ENCODE data around the gene DISP2.

Gene DISP2

DNA sequence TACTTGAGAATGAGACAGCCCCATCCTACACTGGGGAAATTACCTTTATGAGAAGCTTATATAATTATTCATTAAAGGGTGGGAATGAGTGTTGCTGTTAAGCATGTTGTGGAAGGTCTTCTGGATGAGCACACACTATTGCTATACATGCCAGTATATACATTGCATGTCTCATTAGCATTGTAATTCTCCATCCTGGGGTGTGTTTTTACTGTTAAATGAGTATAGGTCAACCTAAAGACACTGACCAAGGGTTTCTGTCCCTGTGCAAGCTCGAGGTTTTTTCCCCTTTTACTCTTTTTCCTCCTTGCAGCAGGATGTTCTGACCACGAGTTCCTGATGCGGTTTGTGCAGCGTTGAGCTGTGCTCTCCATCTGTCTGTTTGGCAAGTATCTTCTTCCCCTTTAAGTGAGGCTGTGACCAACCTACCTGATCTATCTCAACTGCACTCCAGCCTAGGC is 40.4 kb downstream of the DISP2 start:
- DNase-seq, result no peak

DNA sequence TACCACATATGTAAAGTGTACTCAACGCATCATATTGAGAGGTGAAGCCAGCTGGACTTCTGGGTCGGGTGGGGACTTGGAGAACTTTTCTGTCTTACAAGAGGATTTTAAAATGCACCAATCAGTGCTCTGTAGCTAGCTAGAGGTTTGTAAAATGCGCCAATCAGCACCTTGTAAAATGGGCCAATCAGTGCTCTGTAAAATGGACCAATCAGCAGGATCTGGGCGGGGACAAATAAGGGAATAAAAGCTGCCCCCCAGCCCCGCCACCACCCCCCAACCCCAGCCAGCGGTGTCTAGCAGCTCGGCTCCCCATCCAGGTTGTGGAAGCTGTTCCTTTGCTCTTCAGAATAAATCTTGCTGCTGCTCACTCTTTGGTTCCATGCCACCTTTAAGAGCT is 41.4 kb downstream of the DISP2 start:
- no peak for DNase-seq

DNA sequence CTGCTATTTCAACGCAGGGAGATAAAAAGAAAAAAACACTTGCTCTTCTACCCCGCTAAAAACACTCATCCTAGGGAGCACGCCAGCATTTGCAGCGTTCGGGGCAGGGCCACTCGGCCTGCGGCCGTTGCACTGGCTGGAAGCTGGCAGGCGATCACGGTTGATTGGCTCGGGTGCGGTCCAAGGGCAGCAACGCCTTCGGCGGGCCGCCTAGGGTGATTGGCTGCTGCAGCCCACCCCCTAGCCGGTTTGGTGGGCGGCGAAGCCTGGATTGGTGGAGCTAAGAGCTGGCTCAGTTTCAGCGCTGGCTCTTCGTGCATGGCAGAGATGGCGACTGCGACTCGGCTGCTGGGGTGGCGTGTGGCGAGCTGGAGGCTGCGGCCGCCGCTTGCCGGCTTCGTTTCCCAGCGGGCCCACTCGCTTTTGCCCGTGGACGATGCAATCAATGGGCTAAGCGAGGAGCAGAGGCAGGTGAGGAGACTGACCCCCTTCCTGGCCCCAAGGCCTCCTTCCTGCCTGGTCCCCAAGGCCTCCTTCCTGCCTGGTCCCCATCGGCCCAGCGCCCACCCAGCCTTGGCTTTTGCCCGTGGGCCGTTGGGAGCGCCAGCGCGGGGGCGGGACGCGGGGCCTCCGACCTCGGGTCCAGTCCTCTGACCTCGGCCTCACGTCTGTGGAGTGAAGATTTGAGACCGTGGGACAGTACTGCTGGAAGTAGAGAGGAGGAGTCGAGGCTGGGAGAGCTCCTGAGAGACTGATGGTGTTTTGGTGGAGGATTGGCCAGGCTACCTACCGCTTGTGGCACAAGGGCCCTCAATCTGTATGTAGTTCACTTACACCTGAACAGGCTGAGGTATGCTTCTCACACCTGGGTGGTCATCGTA is 47.7 kb downstream of the DISP2 start, which contains the start of gene IVD:
Gene IVD (plus strand): TSS at position 295 of the 881 bp plus-strand sequence. CDS start 33 bp downstream, at position 328.
- peak; percentile 80 for DNase-seq

DNA sequence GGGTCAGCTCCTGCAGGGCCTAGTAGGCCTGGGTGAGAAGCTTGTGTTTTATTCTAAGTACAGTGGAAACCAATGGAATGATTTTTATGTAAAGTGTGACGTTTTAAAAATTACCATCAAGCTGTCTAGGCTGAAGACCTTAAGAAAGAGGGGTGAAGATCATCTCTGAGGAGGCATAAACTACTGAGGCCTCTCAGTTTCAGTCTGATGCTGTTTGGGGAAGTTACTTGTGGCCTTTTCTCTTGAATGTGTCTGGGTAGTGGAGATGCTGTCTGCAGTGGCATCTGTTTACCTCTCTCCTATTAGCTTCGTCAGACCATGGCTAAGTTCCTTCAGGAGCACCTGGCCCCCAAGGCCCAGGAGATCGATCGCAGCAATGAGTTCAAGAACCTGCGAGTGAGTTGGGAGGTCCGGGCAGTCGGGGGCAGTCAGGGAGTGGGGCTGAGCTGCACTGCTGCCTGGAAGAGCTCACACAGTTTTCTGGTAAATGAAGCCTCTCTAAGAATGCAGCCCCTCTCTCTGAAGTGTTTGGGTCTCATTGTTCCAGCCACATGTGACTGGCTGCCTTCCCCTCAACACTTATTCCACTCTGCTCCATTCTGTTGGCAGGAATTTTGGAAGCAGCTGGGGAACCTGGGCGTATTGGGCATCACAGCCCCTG is 49.4 kb downstream of the DISP2 start:
- no peak for DNase-seq

DNA sequence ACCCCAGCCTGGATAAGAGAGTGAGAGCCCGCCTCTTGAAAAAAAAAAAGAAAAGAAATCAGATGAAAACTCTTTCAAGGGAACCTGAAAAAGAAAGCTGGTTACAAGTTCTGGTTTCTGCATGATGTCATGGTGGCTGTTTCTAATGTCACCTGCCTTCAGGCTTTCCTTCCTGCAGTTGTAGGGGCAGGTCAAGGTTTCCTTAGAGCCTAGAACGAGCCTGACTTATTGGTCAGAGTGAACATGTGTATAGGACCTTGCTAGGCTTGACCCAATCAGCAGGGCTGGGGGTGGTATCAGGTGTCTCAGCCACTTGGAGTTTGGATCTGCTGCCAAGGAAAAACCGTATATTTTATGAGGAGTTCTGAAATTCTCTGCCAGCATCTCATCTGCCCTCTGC is 51.3 kb downstream of the DISP2 start:
- DNase-seq, result no peak

DNA sequence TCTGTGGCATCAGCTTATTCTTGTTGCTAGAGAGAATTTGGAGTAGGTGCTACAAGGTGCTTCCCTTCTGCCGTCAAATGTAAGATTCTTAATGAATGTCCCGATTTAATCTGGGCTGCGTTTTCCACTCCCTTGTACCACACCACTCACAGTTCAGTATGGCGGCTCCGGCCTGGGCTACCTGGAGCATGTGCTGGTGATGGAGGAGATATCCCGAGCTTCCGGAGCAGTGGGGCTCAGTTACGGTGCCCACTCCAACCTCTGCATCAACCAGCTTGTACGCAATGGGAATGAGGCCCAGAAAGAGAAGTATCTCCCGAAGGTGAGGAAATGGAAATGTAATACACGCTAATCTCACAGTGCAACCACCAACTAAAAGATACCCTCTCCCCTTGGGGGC is 52.5 kb downstream of the DISP2 start:
- DNase-seq, result no peak

DNA sequence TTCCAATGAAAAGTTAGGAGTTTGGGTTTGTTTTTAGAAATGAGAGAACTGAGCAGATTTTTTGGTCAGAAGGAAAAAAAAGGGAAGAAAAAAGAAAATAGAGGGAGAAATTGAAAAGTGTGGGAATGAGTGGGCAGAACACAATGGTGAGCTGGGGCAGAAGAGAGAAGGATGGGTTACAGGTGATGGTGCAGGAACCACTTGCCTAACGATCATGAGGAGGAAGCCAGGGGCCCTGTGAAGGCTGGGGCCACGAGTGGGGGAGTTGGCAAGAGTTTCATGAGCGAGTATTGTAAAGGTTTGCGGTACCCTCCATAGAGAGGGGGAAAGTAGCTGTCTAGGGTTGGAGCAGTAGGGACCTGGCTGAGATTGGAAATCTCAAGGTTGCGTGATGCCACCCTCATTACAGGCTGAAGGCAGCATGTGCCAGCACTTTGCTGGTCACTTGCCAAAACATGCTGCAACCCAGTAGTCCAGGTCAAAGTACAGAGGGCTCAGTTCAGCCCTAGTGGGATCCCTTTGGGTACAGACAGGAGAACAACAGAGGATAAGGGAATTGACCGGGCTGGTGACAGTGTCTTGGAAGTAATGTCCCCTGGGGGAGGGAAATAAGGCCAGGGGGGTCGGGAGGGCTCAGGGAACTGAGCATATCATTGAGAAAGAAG is 54.2 kb downstream of the DISP2 start:
- no peak for DNase-seq

DNA sequence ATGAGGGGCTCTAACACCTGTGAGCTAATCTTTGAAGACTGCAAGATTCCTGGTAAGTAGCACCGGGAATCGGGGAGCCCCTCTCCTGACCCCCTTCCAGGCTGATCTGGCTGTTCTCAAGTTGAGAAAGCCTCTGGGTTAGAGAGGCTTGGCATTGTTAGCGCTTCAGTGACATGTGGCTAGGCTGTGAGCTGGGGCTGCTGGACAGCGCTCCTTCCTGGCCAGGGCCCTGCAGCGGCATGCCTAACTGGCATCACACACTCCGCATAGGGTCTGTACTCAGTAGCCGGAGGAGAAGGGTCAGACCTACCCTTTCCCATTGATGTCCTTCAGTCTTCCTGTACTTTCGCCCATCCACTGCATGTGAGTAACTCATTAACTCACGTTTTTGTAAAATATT is 55.0 kb downstream of the DISP2 start:
- no peak for DNase-seq

DNA sequence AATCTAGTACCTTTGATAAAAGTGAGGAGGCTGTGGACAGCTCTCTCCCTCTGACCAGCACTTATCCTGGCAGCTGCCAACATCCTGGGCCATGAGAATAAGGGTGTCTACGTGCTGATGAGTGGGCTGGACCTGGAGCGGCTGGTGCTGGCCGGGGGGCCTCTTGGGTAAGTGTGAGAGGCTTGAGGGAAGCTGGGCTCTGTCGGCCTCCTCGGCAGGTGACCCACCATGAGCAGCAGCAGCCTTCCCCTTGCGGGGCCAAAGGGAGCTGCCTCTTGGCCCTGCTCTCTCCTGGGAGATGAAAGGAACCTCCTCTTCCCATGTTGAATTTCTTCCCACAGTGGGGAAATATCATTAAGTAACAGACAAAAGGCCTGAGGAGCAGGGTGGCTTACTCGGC is 56.8 kb downstream of the DISP2 start:
- no peak for DNase-seq

DNA sequence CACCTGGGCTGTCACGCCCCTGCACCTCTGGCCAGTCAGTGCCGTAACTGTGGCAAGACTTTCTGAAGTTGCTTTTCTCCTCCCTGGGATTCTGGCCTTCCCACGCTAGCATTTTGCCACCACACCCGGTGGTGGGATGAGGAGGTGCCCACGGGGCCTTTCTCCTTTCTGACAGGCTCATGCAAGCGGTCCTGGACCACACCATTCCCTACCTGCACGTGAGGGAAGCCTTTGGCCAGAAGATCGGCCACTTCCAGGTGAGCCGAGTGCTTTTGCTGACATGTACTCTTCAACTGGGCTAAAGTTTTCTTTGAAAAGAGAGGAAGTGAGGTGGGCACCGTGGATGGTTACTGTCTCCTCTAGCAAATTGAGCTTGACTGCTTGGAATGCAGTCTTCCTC is 57.2 kb downstream of the DISP2 start:
- no peak for DNase-seq

DNA sequence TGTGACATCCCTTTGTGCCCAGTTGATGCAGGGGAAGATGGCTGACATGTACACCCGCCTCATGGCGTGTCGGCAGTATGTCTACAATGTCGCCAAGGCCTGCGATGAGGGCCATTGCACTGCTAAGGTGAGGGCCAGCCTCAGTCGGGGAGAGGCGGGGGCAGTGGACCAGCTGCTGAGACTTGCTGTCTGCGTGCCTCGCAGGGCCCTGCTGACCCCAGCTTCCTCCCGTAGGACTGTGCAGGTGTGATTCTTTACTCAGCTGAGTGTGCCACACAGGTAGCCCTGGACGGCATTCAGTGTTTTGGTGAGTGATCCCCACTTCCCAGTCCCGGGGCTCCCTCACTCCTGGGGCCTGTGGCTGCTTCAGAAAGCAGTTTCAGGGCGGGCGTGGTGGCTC is 58.0 kb downstream of the DISP2 start:
- DNase-seq, result no peak

DNA sequence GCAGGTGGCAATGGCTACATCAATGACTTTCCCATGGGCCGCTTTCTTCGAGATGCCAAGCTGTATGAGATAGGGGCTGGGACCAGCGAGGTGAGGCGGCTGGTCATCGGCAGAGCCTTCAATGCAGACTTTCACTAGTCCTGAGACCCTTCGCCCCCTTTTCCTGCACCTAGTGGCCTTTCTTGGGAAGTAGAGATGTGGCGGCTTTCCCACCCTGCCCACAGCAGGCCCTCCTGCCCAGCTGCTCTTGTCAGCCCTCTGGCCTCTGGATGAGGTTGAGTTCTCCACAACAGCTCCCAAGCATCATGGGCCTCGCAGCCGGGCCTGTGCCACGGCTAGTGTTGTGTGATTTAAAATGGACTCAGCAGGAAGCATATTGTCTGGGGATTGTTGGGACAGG is 60.1 kb downstream of the DISP2 start:
- DNase-seq, result no peak

DNA sequence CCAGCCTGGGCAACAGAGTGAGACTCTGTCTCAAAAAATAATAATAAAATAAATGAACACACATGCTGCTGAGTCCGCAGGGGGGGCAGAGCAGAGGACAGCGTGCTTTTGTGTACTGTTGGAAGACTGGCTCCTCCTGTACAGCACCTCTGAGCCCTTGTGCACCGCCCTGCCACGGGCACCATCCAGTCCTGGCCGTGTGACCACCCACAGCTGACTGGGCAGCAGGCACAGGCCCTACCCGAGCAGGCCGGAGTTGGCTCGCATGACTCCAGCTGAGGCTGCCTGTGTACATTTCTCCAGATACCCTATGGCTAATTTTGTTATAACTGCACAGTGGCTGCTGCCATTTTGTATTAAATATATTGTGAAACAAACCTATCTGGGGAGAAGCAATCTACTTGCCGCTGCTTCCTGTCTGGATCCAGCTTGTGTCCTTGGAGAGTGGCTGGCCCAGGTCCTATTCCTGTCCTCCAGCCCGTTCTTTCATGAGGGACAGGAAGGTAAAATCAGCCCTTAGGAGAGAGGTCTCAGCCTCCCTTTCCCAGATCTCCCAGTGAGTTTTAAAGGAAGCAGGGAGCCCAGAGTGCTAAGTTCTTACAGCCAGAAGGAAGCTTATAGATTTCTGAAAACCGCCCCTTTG is 62.2 kb downstream of the DISP2 start:
- no peak for DNase-seq

DNA sequence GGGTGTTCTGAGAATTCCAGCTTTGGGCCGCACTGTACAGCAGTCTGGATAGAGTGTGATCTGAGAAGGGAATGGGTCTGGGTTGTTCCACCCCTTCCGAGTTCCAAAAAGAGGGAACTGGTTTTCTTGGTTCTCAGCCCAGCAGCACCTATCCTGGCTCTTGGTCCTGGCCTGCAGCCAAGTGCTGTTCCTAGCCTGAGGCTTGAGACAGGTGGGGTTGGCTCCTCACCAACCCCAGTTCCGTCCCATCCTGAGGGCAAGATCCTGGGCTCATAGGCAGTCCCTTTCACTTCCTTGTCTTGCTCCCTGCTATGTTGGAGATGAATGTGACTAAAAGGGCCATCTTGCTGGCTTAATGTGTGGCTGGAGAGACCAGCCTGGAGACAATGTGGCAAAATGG is 62.8 kb downstream of the DISP2 start:
- no peak for DNase-seq

DNA sequence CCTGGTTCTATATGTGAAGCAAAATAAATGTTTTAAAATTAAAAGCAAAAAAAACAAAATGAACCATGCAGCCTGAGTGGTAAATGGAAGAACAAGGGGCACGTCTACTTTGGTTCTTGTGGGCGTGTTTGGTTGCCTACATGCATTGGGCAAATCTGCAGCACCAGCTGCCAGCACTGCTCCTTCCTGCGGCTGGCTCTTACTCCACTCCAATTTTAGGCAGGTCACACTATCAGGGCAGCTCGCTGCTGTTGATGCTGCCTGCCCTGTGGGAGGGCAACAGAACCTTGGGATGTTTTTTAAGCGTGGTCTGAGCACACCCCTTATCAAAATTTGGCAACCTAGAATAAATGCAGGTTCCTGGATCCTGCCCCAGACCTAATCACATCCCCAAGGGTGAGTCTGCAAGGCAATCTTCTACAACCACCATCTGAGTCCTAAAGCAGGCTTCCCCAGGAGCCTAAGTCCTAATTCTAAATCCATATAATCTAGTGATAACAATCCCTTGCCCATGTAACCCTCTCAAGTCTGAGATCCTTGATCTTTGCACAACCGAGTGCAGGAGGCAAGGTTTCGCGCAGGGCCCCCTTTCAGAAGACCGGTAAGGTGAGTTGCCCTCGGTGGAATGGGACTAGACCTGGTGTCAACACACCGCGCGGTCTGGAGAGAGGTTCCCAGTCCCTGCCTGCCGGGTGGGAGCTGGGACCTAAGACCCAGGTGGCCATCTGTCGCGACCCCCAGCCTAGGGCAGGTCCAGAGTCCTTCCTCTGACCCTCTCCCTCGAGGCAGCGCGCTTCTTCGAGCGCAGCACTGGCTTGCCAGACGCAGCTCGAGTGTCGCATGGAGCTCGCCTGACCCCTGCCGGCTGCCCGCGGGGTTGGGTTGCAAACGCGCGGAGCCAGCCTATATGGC is 63.5 kb downstream of the DISP2 start:
- DNase-seq, result peak; percentile 84

DNA sequence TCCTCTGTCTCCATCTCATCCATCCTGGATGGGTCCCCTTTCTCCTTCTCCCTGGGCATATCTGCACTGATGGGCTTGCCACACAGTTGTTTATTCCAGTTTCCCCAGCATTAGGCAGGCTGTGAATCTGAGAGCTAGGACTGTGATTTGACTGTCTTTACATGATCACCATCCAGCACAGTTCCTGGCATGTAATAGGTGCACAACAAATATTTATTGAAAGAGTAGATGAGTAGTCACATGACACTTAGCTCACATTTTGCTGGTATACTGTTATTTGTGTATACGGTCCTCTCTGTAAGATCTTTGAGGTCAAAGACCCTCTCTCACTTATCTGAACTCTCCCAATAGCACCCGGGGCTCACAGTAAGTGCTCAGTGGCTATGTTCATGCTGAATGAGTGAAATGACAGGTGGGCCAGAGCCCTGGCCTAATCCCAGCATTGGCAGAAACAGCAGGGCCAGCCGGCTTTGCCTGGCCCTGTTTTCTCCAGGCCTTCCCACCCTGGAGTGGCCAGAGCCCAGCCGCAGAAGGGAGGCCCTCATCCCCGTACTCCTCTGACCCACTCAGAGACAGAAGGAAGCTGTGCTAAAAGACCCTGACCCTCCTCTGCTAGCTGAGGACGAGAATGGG is 66.6 kb downstream of the DISP2 start:
- no peak for DNase-seq

DNA sequence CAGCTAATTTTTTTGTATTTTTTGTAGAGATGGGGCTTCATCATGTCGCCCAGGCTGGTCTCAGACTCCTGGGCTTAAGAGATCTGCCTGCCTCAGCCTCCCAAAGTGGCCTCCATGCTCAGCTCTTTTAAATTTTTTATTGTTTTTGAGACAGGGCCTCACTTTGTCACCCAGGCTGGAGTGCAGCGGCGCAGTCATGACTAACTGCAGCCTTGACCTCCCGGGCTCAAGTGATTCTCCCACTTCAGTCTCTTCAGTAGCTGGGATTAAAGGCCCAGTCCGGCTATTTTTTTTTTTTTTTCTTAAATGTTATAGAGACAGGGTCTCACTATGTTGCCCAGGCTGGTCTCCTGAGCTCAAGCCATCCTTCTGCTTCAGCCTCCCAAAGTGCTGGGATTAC is 67.7 kb downstream of the DISP2 start:
- DNase-seq, result no peak

DNA sequence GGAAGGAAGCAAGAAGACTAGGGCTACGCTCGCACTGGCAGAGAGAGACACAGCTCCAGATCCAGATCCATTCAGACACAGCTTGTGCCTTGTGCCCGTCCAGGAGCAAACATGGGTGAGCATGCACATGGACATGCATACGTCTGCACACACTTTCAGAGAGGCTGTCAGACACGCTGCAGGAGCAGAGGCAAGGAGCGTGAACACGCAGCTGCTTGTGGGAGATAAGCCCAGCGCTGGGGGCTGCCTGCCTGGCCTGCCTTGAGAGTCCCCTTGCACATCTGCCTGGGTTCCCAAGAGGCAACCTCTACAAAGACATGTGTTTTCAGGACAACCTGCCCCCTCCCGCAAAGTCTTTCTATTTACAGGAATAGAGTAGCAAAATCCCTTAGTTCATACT is 69.2 kb downstream of the DISP2 start:
- DNase-seq, result no peak

DNA sequence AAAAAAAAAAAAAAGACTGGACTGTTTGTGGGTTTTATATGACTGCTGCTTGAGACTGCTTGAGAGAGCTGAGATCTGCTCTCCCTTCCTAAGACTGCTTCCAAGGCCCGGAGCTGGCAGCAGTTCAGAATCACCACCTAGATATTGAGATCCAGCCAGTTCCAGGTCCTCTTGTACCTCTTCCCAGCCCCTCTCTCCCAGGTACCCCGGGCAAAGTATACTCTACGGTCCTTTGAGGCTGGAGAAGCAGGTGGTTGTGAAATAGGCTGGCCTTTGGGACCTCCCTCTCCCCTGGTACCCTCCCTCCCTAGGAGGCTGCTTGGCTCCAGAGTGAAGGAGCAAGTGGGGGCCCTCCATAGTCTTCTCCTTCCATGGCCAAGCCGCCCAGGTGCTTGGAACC is 70.2 kb downstream of the DISP2 start:
- DNase-seq, result no peak
